ENCODE results near the gene HIPK2.

GRCh38 chr7:139738101-139738489, 39.7 kb downstream of the HIPK2 start:
- no peak for TF ChIP-seq CTCF (IDR thresholded peaks at IDR 0.05)
- TF ChIP-seq POLR2AphosphoS5 (IDR thresholded peaks at IDR 0.05): no peak
